ENCODE data around the gene ABLIM3. TPM values are rescaled to one million over a fixed set of nuclear protein-coding genes. Genes with fewer than 3 reads are reported as not detected.

Gene ABLIM3
- total RNA-seq, 1 donor from 2014 or later, result 3.9 TPM

GRCh38 chr5:149133795-149134777, 7.2 kb upstream of the ABLIM3 start:
- peak overlapping the region; percentile 92 for H3K27ac Mint-ChIP-seq (ENCODE audit: unreplicated experiment)
- H3K9ac ChIP-seq (ENCODE audit: low read length), result peak overlapping the region; percentile 11

DNA sequence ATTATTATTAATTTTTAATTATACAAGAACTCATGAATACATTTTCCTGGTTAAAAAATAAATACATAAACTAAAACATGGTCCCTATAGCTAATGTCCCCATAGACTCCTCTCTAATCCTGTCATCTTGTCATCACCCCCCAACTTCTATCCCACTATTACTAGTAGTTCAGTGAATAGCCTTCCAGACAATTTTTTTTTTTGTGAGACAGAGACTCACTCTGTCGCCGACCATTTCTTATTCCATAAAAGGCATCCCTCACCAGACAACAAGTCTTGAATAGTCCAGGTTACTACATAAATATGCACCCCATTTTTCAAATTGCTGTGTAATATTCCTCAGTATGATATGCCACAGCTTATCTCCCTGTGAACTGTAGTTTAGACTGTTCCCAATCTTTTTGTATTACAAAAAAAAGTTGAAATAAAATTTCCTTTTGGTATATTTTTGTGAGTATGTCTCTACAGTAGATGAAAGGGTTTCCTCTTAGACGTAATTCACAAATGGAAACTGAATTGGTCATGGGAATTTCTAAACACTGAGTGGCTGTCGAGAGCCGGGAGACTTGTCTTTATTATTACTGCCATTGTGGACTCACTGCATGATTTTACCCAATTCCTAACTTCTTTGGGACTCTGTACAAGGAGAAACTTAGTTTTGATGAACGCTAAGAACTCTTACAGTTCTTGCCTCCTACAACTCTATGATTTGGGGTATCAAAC, 6.4 kb upstream of the ABLIM3 start:
- peaks cover 37% of the 10 kb centered on the region for H3K4me1 Mint-ChIP-seq (ENCODE audit: low read depth, unreplicated experiment)
- H3K79me2 ChIP-seq (ENCODE audit: insufficient read depth, low read length), result no peaks in the 10 kb centered on the region
- peaks cover 33% of the 10 kb centered on the region for H3K4me1 ChIP-seq (ENCODE audit: insufficient read depth, low read length)
- H2AFZ ChIP-seq (ENCODE audit: low read depth, low read length), result no peak overlapping the region
- no peaks in the 10 kb centered on the region for H3K36me3 Mint-ChIP-seq (ENCODE audit: low read depth, unreplicated experiment)
- peaks cover 3% of the 10 kb centered on the region for H3K9me3 Mint-ChIP-seq (ENCODE audit: unreplicated experiment)
- peak overlapping the region; percentile 38 for H3K4me2 ChIP-seq (ENCODE audit: low read length)
- H3K27me3 ChIP-seq (ENCODE audit: insufficient read depth, low read length), result no peaks in the 10 kb centered on the region
- FAIRE-seq (no peak), DNase-seq (ENCODE audit: low read depth) (no peak)
- TF ChIP-seq EZH2 (IDR thresholded peaks at IDR 0.05; ENCODE audit: insufficient read depth, low read length), result no peak
- TF ChIP-seq, protein P1, sequence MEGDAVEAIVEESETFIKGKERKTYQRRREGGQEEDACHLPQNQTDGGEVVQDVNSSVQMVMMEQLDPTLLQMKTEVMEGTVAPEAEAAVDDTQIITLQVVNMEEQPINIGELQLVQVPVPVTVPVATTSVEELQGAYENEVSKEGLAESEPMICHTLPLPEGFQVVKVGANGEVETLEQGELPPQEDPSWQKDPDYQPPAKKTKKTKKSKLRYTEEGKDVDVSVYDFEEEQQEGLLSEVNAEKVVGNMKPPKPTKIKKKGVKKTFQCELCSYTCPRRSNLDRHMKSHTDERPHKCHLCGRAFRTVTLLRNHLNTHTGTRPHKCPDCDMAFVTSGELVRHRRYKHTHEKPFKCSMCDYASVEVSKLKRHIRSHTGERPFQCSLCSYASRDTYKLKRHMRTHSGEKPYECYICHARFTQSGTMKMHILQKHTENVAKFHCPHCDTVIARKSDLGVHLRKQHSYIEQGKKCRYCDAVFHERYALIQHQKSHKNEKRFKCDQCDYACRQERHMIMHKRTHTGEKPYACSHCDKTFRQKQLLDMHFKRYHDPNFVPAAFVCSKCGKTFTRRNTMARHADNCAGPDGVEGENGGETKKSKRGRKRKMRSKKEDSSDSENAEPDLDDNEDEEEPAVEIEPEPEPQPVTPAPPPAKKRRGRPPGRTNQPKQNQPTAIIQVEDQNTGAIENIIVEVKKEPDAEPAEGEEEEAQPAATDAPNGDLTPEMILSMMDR (IDR thresholded peaks at IDR 0.05; ENCODE audit: insufficient read depth, low read depth, low read length), result no peak
- no peaks in the 10 kb centered on the region for H3K9me3 ChIP-seq (ENCODE audit: insufficient read depth, low read depth, low read length)
- no peaks in the 10 kb centered on the region for H4K20me1 ChIP-seq (ENCODE audit: insufficient read depth, low read length)
- peak overlapping the region; percentile 82 for H3K27ac ChIP-seq (ENCODE audit: low read depth, low read length)
- H3K4me3 ChIP-seq (ENCODE audit: insufficient read depth, low read depth, low read length), result no peak overlapping the region
- H3K27me3 Mint-ChIP-seq (ENCODE audit: low read depth, unreplicated experiment), result no peaks in the 10 kb centered on the region
- H3K27ac Mint-ChIP-seq (ENCODE audit: unreplicated experiment), result peak overlapping the region; percentile 86
- peak overlapping the region; percentile 34 for H3K9ac ChIP-seq (ENCODE audit: low read length)
- no peaks in the 10 kb centered on the region for H3K36me3 ChIP-seq (ENCODE audit: insufficient read depth, low read length)
- H3K4me3 Mint-ChIP-seq (ENCODE audit: unreplicated experiment), result no peak overlapping the region

More at GRCh38 chr5:149133795-149134777, 7.2 kb upstream of the ABLIM3 start:
- Histone ChIP-seq H3K9me3 (ENCODE audit: insufficient read depth, low read depth, low read length) (no peaks in the 10 kb centered on the region), H3K4me1 (ENCODE audit: insufficient read depth, low read length) (peaks cover 33% of the 10 kb centered on the region), H3K27me3 (ENCODE audit: insufficient read depth, low read length) (no peaks in the 10 kb centered on the region), H4K20me1 (ENCODE audit: insufficient read depth, low read length) (no peaks in the 10 kb centered on the region), H3K4me2 (ENCODE audit: low read length) (peak overlapping the region; percentile 45), H2AFZ (ENCODE audit: low read depth, low read length) (peak overlapping the region; percentile 49), H3K27ac (ENCODE audit: low read depth, low read length) (peak overlapping the region; percentile 82), H3K4me3 (ENCODE audit: insufficient read depth, low read depth, low read length) (no peak overlapping the region), H3K36me3 (ENCODE audit: insufficient read depth, low read length) (no peaks in the 10 kb centered on the region), H3K79me2 (ENCODE audit: insufficient read depth, low read length) (no peaks in the 10 kb centered on the region)
- Mint-ChIP-seq H3K4me1 (ENCODE audit: low read depth, unreplicated experiment) (peaks cover 41% of the 10 kb centered on the region), H3K36me3 (ENCODE audit: low read depth, unreplicated experiment) (no peaks in the 10 kb centered on the region), H3K27me3 (ENCODE audit: low read depth, unreplicated experiment) (no peaks in the 10 kb centered on the region), H3K4me3 (ENCODE audit: unreplicated experiment) (no peak overlapping the region), H3K9me3 (ENCODE audit: unreplicated experiment) (peaks cover 3% of the 10 kb centered on the region)
- DNase-seq (ENCODE audit: low read depth), result peak; percentile 87
- TF ChIP-seq, protein P1 (IDR thresholded peaks at IDR 0.05; ENCODE audit: insufficient read depth, low read depth, low read length), result no peak
- no peak for TF ChIP-seq EZH2 (IDR thresholded peaks at IDR 0.05; ENCODE audit: insufficient read depth, low read length)
- no peak for FAIRE-seq
